AG09309 (cell line): ENCODE measurements around the gene PTPN7.
"Not testable (repeated sequence)": the region's sequence is repeated elsewhere in the genome, so short reads cannot be mapped to it uniquely, and the experiment has no call there.

ENCODE experiments used
- DNase-seq: peaks from one replicate; pipeline ENCODE4 v3.0.0-alpha.2; 2010; ENCODE audit warnings: low read depth
- H3K4me3 ChIP-seq: 2 replicates; pipeline ENCODE4 v1.5.1; 2011; ENCODE audit warnings: mild to moderate bottlenecking, low read depth, low read length, moderate library complexity; ENCODE audit not compliant: control insufficient read depth
- TF ChIP-seq, protein P1 (sequence below): IDR thresholded peaks from 2 replicates; pipeline ENCODE4 v1.5.1; 2011; ENCODE audit warnings: mild to moderate bottlenecking, low read depth, low read length, inconsistent platforms; ENCODE audit not compliant: insufficient read depth, control insufficient read depth; ENCODE audit errors: missing control alignments

Gene PTPN7

DNA sequence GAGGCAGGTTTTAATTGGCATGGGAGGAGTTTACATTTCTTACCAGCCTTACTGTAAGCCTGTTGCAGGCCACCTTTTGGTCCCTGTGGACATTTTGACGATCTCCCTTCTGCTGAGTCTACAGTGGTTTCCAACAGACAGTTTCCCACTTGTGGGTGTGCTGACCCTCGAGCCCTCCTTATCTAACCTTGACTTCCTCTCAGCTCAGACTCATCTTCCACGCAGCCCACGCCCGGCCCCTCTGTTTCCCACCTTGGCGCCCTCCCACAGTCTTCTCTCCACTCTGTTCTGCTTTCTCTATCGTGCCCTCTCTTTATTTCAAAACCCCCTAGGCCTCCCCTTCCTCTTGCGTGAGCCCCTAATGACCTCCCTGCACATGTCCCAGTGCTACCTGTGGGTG lies 9.8 kb downstream of the PTPN7 start:
- TF ChIP-seq, protein P1, sequence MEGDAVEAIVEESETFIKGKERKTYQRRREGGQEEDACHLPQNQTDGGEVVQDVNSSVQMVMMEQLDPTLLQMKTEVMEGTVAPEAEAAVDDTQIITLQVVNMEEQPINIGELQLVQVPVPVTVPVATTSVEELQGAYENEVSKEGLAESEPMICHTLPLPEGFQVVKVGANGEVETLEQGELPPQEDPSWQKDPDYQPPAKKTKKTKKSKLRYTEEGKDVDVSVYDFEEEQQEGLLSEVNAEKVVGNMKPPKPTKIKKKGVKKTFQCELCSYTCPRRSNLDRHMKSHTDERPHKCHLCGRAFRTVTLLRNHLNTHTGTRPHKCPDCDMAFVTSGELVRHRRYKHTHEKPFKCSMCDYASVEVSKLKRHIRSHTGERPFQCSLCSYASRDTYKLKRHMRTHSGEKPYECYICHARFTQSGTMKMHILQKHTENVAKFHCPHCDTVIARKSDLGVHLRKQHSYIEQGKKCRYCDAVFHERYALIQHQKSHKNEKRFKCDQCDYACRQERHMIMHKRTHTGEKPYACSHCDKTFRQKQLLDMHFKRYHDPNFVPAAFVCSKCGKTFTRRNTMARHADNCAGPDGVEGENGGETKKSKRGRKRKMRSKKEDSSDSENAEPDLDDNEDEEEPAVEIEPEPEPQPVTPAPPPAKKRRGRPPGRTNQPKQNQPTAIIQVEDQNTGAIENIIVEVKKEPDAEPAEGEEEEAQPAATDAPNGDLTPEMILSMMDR, result no peak

DNA sequence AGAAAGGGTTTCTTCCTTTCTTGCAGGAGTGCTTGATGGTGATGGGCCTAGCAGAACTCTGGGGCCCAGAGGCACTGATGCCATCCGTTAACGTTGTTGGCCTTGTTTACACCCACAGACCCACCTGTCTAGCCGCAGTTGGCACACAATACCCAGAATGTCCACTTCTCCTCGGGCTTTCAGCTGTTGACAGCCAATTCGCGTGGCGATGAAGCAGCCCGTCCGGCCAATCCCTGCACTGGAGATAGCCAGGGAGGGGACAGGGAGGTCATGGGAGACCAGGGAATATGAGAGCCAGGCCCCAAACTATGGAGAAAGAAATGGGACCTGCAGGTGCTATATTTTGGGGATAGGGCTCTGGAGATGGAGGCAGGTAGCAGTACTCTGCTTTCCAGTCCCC lies 10.2 kb downstream of the PTPN7 start:
- no peak for DNase-seq
- TF ChIP-seq, protein P1, result no peak

More for the DNA sequence above, 9.8 kb downstream of the PTPN7 start:
- no peak for DNase-seq
- no peak overlapping the region for H3K4me3 ChIP-seq

DNA sequence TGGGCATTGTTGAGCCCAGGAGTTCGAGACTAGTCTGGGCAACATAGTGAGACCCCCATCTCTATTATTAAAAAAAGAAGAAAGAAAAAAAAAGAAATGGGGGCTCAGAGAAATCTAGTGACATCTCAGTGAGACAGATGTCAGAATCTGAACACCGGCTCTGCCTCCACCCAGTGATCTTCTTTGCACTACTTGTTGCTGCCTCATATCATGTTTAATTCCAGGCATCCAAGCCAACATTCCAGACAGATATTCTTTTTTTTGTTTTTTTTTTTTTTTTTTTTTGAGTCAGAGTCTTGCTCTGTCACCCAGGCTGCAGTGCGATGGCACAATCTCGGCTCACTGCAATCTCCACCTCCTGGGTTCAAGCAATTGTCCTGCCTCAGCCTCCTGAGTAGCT lies 10.8 kb downstream of the PTPN7 start:
- TF ChIP-seq, protein P1, result no peak
- H3K4me3 ChIP-seq, result no peak overlapping the region
- no peak for DNase-seq

More for the DNA sequence above, 10.2 kb downstream of the PTPN7 start:
- H3K4me3 ChIP-seq, result no peak overlapping the region

DNA sequence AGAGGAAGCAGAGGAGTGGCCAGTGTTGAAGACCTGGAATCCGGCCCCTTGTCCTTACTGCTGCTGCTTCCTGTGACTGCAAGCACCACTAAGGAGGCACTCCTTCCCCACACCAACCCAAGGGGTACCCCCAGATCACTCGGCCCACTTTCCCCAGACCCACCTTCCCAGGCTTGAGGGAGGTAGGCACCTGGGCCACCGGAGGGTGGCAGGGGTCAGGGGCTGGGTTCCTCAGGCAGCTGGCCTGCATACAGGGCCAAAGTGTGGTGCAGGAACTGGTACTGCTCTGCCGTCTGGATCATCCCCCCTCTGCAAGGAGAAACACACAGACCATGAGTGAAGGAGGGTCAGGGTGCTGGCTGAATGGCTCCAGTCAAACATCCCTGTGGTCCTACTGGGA lies 12.0 kb downstream of the PTPN7 start:
- TF ChIP-seq, protein P1, result no peak
- DNase-seq, result no peak
- H3K4me3 ChIP-seq, result no peak overlapping the region

DNA sequence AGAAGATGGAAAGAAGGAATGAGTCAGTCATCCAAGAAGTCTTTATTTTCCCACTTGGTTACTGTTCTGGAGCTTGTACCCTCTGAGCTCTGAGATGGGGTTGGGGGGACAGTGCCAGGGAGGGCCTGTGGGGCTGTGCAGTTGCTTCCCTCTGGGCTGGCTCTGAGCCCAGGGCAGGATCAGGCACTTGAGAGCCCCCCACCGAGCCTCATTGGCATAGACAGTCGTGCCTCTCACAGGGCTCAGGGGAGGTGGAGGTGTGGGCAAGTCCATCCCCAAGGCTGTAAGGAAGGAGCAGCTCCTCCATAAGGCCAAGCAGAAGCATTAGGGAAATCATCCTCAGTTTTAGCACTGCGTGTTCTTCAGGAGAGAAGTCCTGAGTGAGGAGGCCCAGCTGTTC lies 13.4 kb downstream of the PTPN7 start:
- no peak for DNase-seq
- no peak overlapping the region for H3K4me3 ChIP-seq
- TF ChIP-seq, protein P1, result no peak

DNA sequence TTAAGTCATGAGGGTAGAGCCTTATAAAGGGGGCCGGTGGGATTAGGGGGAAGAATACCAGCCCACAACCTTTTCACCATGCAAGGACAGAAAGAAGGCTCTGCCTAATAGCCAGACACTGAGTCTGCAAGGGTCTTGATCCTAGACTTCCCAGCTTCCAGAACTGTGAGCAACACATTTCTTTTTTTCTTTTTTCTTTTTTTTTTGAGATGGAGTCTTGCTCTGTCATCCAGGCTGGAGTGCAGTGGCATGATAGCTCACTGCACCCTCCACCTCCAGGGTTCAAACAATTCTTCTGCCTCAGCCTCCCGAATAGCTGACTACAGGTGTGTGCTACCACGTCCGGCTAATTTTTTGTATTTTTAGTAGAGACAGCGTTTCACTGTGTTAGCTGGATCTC lies 14.1 kb downstream of the PTPN7 start:
- H3K4me3 ChIP-seq, result no peak overlapping the region
- DNase-seq, result no peak
- TF ChIP-seq, protein P1, result no peak

DNA sequence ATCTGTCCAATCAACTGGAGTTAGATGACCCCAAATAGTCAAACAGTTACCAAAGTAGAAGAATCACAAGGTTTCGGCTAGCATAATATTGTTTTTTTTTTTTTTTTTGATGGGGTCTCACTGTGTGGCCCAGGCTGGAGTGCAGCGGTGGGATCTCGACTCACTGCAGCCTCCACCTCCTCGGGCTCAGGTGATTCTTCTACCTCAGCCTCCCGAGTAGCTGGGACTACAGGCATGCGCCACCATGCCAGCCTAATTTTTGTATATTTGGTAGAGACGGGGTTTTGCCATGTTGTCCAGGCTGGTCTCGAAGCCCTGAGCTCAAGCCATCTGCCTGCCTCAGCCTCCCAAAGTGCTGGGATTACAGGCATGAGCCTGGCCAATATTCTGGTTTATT lies 14.7 kb downstream of the PTPN7 start:
- H3K4me3 ChIP-seq, DNase-seq: not testable (repeated sequence)
